ENCODE measurements around the gene FKBP1A. TPM values are rescaled to one million over a fixed set of nuclear protein-coding genes. Genes with fewer than 3 reads are reported as not detected.

Gene FKBP1A
- total and polyA plus RNA-seq, 9 of the 15 experiments (the other 6 are each of a cell fraction or from before 2014, with no cell fraction given): 48.8 to 502 (median 89.6) TPM

DNA sequence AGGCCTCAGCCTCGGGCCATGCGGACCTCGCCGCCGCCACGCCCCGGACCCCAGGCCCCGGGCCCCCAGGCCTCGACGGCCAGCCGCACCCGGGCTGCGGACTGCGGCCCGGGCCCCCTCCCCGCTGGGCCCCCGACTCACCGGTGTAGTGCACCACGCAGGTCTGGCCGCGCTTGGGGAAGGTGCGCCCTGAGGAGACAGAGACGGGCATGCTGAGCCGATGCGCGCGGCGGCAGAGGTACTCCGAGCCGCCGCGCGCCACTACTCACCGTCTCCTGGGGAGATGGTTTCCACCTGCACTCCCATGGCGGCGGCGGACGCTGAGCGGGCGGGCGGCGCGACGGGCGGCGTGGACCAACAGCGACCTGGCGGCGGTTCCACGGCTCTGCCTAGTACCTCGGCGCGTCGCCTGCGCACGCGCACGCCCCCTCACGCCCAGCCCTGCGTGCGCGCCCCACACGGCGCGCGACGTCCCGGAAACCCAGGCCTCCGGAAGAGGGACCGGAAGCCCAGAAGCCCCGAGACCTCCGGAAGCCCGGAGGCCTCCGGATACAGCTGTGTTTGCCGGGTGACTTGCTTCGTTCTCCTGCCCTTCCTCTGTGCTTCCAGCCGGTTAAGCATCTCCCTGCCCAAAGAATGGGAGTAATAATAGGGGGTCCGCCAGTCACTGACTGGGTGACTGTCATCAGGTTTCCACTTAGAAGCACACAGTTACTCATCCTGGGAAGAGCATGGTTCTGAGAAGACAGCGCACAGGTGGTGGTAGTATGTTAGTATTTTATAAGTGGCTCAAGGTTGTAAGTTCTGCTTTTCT lies at the start of gene FKBP1A (continued):
- no peak for TF ChIP-seq ZNF586 (CRISPR knock-in tag; conservative IDR thresholded peaks at IDR 0.05)
- TF ChIP-seq U2AF2 (optimal IDR thresholded peaks at IDR 0.05; ENCODE audit: low read depth, low read length): no peak
- no peak for TF ChIP-seq STAT6 (CRISPR knock-in tag; IDR thresholded peaks at IDR 0.05)
- no peak for TF ChIP-seq RBM15 (IDR thresholded peaks at IDR 0.05; ENCODE audit: insufficient read depth, low read length)
- TF ChIP-seq GABPB2 (CRISPR knock-in tag; conservative IDR thresholded peaks at IDR 0.05): no peak
- TF ChIP-seq ZNF695 (CRISPR knock-in tag; IDR thresholded peaks at IDR 0.05): no peak
- TF ChIP-seq SMARCA4 (IDR thresholded peaks at IDR 0.05): no peak
- TF ChIP-seq ZBTB43 (CRISPR knock-in tag; IDR thresholded peaks at IDR 0.05): no peak
- TF ChIP-seq ZBTB17 (CRISPR knock-in tag; IDR thresholded peaks at IDR 0.05): no peak
- no peak for TF ChIP-seq ZNF79 (CRISPR knock-in tag; IDR thresholded peaks at IDR 0.05; ENCODE audit: low read depth)
- no peak for TF ChIP-seq RBM25 (IDR thresholded peaks at IDR 0.05; ENCODE audit: low read depth, low read length, severe bottlenecking)
- no peak for TF ChIP-seq MIER1 (IDR thresholded peaks at IDR 0.05; ENCODE audit: low read depth)
- no peak for TF ChIP-seq COPS2 (conservative IDR thresholded peaks at IDR 0.05)
- no peak for TF ChIP-seq CEBPG (CRISPR knock-in tag; IDR thresholded peaks at IDR 0.05)
- TF ChIP-seq CEBPG (tag; conservative IDR thresholded peaks at IDR 0.05 in 1 of 2, IDR thresholded peaks at IDR 0.05 in 1 of 2): no peak
- no peak for TF ChIP-seq HMGXB4 (CRISPR knock-in tag; IDR thresholded peaks at IDR 0.05)
- TF ChIP-seq CREB3 (tag; conservative IDR thresholded peaks at IDR 0.05; ENCODE audit: low read depth): no peak

Measured in K562 (cell line).